ENCODE results near the gene ERP44.
"Not testable (repeated sequence)": the region's sequence is repeated elsewhere in the genome, so short reads cannot be mapped to it uniquely, and the experiment has no call there.

ERP44 gene

DNA sequence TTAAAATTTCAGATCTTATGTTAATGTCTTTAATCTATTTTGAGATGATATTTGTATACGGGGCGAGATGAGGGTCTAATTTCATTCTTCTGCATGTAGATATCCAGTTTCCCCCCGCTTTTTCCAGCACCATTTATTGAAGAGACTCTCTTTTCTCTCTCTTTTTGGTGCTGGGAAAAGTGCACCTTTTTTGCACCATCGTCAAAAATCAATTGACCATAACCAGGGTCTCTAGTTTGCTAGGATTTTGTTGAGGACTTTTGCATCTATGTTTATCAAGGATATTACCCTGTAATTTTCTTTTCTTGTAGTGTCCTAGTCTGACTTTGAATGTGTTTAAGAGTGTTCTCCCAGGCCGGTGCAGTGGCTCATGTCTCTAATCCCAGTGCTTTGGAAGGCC is 99.0 kb downstream of the ERP44 start:
- Histone ChIP-seq H3K4me1 (ENCODE audit: control insufficient read depth in 1 of 2, insufficient read depth in 2 of 2, low read length in 2 of 2) (no peaks in the 10 kb centered on the region), H3K4me3 (ENCODE audit: low read depth in 1 of 2, low read length in 2 of 2) (no peak overlapping the region), H3K27me3 (ENCODE audit: low read depth, low read length) (no peaks in the 10 kb centered on the region), H3K9me3 (ENCODE audit: control insufficient read depth in 1 of 2, low read length in 2 of 2) (peaks cover 0 to 5% of the 10 kb centered on the region in 2 donors), H3K36me3 (ENCODE audit: control insufficient read depth in 1 of 2, insufficient read depth in 2 of 2, low read length in 2 of 2) (peaks cover 11 to 24% of the 10 kb centered on the region in 2 donors), H3K27ac (ENCODE audit: low read length) (no peak overlapping the region)

DNA sequence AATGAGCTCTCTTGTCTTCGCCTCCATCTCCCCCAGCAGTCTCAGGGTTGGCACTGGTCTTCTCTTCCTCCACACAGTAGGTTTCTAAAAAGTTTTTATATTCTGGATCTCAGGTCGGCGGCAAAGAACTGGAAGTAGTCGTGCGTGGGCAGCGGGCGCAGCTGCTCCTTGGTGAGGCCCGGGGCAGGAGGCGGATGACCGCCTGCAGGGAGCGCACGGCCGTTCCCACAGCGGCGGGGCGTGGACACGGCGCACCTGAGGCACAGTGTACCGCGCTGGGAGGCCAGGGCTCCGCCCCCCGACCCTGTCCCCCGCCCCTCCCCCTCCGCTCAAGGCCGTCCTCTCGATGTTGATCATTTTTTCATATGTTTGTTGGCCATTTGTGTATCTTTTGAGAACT is 99.9 kb downstream of the ERP44 start:
- Histone ChIP-seq H3K27me3 (ENCODE audit: low read depth, low read length) (no peaks in the 10 kb centered on the region), H3K9me3 (ENCODE audit: control insufficient read depth in 1 of 2, low read length in 2 of 2) (peaks cover 0 to 11% of the 10 kb centered on the region in 2 donors), H3K36me3 (ENCODE audit: control insufficient read depth in 1 of 2, insufficient read depth in 2 of 2, low read length in 2 of 2) (peaks cover 4 to 20% of the 10 kb centered on the region in 2 donors), H3K4me1 (ENCODE audit: control insufficient read depth in 1 of 2, insufficient read depth in 2 of 2, low read length in 2 of 2) (no peaks in the 10 kb centered on the region), H3K4me3 (ENCODE audit: low read depth in 1 of 2, low read length in 2 of 2) (no peak overlapping the region), H3K27ac (ENCODE audit: low read length) (no peak overlapping the region)

DNA sequence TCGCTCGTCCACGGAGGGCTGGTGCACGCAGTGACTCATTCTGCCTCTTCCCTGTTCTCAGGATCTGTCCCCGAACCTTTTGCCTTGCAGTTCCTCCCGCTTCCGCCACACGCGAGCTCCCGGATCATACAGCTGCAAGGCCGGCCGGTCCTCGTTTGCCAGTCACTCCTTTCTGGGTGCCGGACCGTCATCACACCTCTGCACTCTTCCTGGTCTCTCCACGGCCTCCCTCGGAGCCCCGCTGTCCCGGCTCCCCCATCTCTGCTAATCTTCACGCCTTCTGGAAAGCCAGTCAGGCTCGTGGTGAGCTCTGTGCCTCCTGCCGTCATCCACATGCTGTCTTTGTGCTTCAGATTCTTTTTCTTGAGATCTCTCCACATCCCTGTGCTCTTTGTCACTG is 100.5 kb downstream of the ERP44 start:
- H3K4me3 ChIP-seq (ENCODE audit: low read depth in 1 of 2, low read length in 2 of 2): no peak overlapping the region
- H3K27me3 ChIP-seq (ENCODE audit: low read depth, low read length): no peaks in the 10 kb centered on the region
- no peaks in the 10 kb centered on the region for H3K4me1 ChIP-seq (ENCODE audit: control insufficient read depth in 1 of 2, insufficient read depth in 2 of 2, low read length in 2 of 2)
- H3K36me3 ChIP-seq (ENCODE audit: control insufficient read depth in 1 of 2, insufficient read depth in 2 of 2, low read length in 2 of 2): peaks cover 4 to 14% of the 10 kb centered on the region in 2 donors
- peaks cover 0 to 7% of the 10 kb centered on the region in 2 donors for H3K9me3 ChIP-seq (ENCODE audit: control insufficient read depth in 1 of 2, low read length in 2 of 2)
- H3K27ac ChIP-seq (ENCODE audit: low read length): no peak overlapping the region

DNA sequence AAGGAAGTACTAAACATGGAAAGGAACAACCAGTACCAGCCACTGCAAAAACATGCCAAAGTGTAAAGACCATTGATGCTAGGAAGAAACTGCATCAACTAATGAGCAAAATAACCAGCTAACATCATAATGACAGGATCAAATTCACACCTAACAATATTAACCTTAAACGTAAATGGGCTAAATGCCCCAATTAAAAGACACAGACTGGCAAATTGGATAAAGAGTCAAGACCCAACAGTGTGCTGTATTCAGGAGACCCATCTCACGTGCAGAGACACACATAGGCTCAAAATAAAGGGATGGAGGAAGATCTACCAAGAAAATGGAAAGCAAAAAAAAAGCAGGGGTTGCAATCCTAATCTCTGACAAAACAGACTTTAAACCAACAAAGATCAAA is 108.3 kb downstream of the ERP44 start:
- peaks cover 0 to 19% of the 10 kb centered on the region in 2 donors for H3K9me3 ChIP-seq (ENCODE audit: control insufficient read depth in 1 of 2, low read length in 2 of 2)
- H3K4me3 ChIP-seq (ENCODE audit: low read depth in 1 of 2, low read length in 2 of 2); H3K4me1 ChIP-seq (ENCODE audit: control insufficient read depth in 1 of 2, insufficient read depth in 2 of 2, low read length in 2 of 2); H3K27ac ChIP-seq (ENCODE audit: low read length); H3K27me3 ChIP-seq (ENCODE audit: low read depth, low read length): not testable (repeated sequence)
- H3K36me3 ChIP-seq (ENCODE audit: control insufficient read depth in 1 of 2, insufficient read depth in 2 of 2, low read length in 2 of 2): peaks cover 0 to 21% of the 10 kb centered on the region in 2 donors

DNA sequence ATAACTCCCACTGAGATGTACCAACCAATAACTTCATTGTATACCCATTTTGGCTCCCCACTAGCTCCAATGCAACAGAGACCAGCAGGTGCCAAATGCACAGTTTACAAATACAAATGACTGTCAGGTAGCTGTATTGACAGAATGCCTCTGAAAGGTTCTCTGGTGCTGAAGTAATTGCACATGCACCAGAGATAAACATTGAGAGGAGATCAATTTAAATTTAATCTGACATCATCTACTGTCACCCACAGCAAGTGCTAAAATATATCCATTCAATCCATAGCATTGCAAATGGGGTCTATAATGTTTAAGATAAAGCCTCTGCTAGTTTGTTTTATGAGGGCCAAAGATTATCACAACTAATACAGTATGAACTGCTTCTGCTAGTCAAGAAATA is 112.2 kb downstream of the ERP44 start:
- Histone ChIP-seq H3K4me3 (ENCODE audit: low read depth in 1 of 2, low read length in 2 of 2) (no peak overlapping the region), H3K27me3 (ENCODE audit: low read depth, low read length) (no peaks in the 10 kb centered on the region), H3K27ac (ENCODE audit: low read length) (no peak overlapping the region), H3K36me3 (ENCODE audit: control insufficient read depth in 1 of 2, insufficient read depth in 2 of 2, low read length in 2 of 2) (peaks cover 12 to 24% of the 10 kb centered on the region in 2 donors), H3K9me3 (ENCODE audit: control insufficient read depth in 1 of 2, low read length in 2 of 2) (peaks cover 0 to 9% of the 10 kb centered on the region in 2 donors), H3K4me1 (ENCODE audit: control insufficient read depth in 1 of 2, insufficient read depth in 2 of 2, low read length in 2 of 2) (no peaks in the 10 kb centered on the region)

DNA sequence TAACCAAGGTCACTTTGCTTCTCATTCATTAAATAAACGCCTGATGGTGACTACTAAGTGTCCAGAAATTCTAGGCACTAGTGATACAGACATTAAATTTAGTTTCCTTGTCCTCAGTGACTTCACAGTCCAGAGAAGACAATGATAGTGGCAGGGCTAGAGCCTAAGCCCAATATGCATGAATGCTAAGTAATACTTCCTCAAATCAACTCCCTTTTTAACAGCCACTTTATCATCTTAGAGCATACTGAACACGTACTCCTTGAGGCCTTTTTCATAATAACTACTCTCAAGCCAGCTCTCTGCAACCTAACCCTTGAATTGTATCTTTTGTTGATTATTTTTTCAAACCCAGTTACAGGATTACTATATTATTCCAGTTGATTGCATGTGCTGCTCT is 118.2 kb downstream of the ERP44 start:
- Histone ChIP-seq H3K9me3 (ENCODE audit: control insufficient read depth in 1 of 2, low read length in 2 of 2) (no peaks in the 10 kb centered on the region), H3K36me3 (ENCODE audit: control insufficient read depth in 1 of 2, insufficient read depth in 2 of 2, low read length in 2 of 2) (peaks cover 12 to 20% of the 10 kb centered on the region in 2 donors), H3K27me3 (ENCODE audit: low read depth, low read length) (no peaks in the 10 kb centered on the region), H3K4me3 (ENCODE audit: low read depth in 1 of 2, low read length in 2 of 2) (no peak overlapping the region), H3K27ac (ENCODE audit: low read length) (no peak overlapping the region), H3K4me1 (ENCODE audit: control insufficient read depth in 1 of 2, insufficient read depth in 2 of 2, low read length in 2 of 2) (no peaks in the 10 kb centered on the region)

DNA sequence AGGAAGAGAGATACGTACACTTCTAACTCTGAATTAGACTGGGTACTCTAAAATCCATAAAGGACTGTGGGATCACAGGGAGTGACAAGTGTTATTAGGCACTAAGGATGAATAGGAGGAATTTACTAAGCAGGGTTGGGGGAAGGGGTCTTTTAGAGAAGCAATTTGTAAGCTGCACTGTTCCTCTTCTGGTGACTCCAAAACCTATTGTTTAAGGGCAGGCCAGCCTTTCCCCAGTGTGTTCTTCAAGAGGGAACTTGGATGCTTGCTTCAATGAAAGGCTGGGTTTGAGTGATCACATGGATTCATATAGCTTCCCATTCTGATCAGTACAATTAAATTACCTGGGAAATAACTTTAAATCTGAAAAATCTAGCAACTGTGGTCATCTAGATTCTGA is 120.6 kb downstream of the ERP44 start:
- H3K36me3 ChIP-seq (ENCODE audit: control insufficient read depth in 1 of 2, insufficient read depth in 2 of 2, low read length in 2 of 2): peaks cover 4 to 17% of the 10 kb centered on the region in 2 donors
- H3K4me3 ChIP-seq (ENCODE audit: low read depth in 1 of 2, low read length in 2 of 2): no peak overlapping the region
- H3K27me3 ChIP-seq (ENCODE audit: low read depth, low read length): no peaks in the 10 kb centered on the region
- no peaks in the 10 kb centered on the region for H3K9me3 ChIP-seq (ENCODE audit: control insufficient read depth in 1 of 2, low read length in 2 of 2)
- H3K27ac ChIP-seq (ENCODE audit: low read length): no peak overlapping the region
- no peaks in the 10 kb centered on the region for H3K4me1 ChIP-seq (ENCODE audit: control insufficient read depth in 1 of 2, insufficient read depth in 2 of 2, low read length in 2 of 2)

DNA sequence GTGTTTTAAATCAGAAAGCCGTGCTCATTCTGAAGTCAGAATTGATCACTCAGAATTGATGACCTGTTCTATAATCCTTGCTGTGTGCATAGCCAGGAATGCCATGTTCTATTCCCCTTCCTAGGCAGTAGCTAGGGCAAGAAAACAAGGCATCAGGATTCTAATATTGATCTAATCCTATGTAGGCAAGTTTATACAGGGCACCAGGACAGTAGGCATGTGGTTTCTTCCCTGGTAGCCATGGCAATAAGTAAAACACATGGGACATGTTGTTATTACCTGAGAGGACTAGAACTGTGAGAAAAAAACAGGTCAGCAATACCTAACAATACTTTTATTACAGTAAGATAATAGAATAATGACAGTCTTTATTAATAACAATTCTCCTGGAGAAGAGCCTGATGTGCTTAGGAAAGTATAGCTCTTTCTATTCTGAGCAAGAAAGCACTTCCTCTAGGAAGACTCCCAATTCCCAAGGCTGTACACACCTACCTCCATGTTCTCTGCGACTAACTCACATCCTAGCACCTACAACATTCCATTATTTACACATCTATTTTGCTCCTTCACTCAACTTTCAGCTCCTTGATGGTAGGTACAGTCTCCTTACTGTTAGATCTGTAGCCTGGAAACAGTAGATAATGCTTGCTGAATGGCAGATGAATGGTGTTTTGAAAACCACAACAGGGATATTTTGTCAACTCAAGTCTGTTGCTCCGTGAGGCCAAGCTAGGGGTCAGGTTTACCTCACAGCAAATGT is 121.6 kb downstream of the ERP44 start:
- Histone ChIP-seq H3K27ac (ENCODE audit: low read length) (no peak overlapping the region), H3K4me3 (ENCODE audit: low read depth in 1 of 2, low read length in 2 of 2) (no peak overlapping the region), H3K36me3 (ENCODE audit: control insufficient read depth in 1 of 2, insufficient read depth in 2 of 2, low read length in 2 of 2) (peaks cover 0 to 12% of the 10 kb centered on the region in 2 donors), H3K9me3 (ENCODE audit: control insufficient read depth in 1 of 2, low read length in 2 of 2) (no peaks in the 10 kb centered on the region), H3K27me3 (ENCODE audit: low read depth, low read length) (no peaks in the 10 kb centered on the region), H3K4me1 (ENCODE audit: control insufficient read depth in 1 of 2, insufficient read depth in 2 of 2, low read length in 2 of 2) (no peaks in the 10 kb centered on the region)

DNA sequence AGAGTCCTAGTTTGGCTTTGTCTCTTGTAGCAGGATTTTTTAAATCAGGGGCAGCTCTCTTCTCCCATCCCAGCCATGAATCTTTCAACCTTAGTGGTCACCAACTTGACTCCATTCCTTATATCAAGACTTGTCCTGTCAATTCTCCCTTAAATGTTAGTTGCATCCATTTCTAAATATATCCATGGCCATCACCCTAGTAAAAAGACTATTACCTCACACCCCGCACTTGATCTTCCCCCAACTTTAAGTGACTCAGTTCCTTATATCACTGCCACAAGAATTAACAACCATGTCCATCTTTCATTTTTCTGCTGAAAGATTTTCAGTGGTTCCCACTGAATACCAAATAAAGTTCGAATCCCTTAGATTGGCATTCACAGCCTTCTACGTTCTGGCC is 125.3 kb downstream of the ERP44 start:
- Histone ChIP-seq H3K27ac (ENCODE audit: low read length) (no peak overlapping the region), H3K9me3 (ENCODE audit: control insufficient read depth in 1 of 2, low read length in 2 of 2) (no peaks in the 10 kb centered on the region), H3K4me1 (ENCODE audit: control insufficient read depth in 1 of 2, insufficient read depth in 2 of 2, low read length in 2 of 2) (no peaks in the 10 kb centered on the region), H3K36me3 (ENCODE audit: control insufficient read depth in 1 of 2, insufficient read depth in 2 of 2, low read length in 2 of 2) (peaks cover 15 to 21% of the 10 kb centered on the region in 2 donors), H3K27me3 (ENCODE audit: low read depth, low read length) (no peaks in the 10 kb centered on the region), H3K4me3 (ENCODE audit: low read depth in 1 of 2, low read length in 2 of 2) (no peak overlapping the region)

DNA sequence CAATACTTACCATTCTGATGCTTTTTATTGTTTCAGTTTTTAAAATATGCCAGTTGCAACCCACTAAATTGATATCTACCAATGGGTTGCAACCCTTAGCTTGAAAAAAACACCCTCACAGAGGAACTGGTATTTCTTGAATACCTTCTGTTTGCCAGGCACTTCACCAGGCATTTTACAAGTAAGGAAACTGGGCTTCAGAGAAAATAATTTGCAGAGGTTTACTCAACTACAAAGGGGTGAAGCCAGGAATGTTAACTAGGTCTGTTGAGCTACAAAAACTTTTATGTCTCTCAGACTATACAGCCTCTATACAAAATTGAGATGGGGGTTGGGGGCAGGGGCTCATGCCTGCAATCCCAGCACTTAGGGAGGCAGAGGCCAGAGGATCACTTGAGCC is 127.4 kb downstream of the ERP44 start:
- H3K4me3 ChIP-seq (ENCODE audit: low read depth in 1 of 2, low read length in 2 of 2): no peak overlapping the region
- no peaks in the 10 kb centered on the region for H3K9me3 ChIP-seq (ENCODE audit: control insufficient read depth in 1 of 2, low read length in 2 of 2)
- H3K36me3 ChIP-seq (ENCODE audit: control insufficient read depth in 1 of 2, insufficient read depth in 2 of 2, low read length in 2 of 2): peaks cover 26 to 27% of the 10 kb centered on the region in 2 donors
- no peak overlapping the region for H3K27ac ChIP-seq (ENCODE audit: low read length)
- no peaks in the 10 kb centered on the region for H3K27me3 ChIP-seq (ENCODE audit: low read depth, low read length)
- H3K4me1 ChIP-seq (ENCODE audit: control insufficient read depth in 1 of 2, insufficient read depth in 2 of 2, low read length in 2 of 2): no peaks in the 10 kb centered on the region

DNA sequence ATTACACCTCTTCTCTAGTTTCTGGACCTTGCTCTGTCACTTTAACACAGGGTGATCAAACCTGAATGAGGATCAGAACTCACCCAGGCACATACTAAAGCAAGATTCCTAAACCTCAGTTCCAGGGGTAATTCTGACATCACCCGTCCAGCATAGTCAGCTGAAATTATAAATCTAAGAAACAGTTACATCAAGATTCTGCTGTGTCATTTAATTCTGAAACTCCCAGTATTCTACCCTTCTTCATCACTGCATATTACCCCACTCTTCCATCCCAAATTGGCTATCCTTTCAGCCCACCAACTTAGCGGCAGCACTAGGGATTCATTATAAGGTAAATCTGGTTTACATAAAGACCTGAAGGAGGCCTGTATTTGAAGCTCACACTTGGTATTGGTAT is 128.3 kb downstream of the ERP44 start:
- no peaks in the 10 kb centered on the region for H3K9me3 ChIP-seq (ENCODE audit: control insufficient read depth in 1 of 2, low read length in 2 of 2)
- no peaks in the 10 kb centered on the region for H3K27me3 ChIP-seq (ENCODE audit: low read depth, low read length)
- H3K4me1 ChIP-seq (ENCODE audit: control insufficient read depth in 1 of 2, insufficient read depth in 2 of 2, low read length in 2 of 2): no peaks in the 10 kb centered on the region
- no peak overlapping the region for H3K27ac ChIP-seq (ENCODE audit: low read length)
- no peak overlapping the region for H3K4me3 ChIP-seq (ENCODE audit: low read depth in 1 of 2, low read length in 2 of 2)
- peaks cover 26 to 27% of the 10 kb centered on the region in 2 donors for H3K36me3 ChIP-seq (ENCODE audit: control insufficient read depth in 1 of 2, insufficient read depth in 2 of 2, low read length in 2 of 2)

DNA sequence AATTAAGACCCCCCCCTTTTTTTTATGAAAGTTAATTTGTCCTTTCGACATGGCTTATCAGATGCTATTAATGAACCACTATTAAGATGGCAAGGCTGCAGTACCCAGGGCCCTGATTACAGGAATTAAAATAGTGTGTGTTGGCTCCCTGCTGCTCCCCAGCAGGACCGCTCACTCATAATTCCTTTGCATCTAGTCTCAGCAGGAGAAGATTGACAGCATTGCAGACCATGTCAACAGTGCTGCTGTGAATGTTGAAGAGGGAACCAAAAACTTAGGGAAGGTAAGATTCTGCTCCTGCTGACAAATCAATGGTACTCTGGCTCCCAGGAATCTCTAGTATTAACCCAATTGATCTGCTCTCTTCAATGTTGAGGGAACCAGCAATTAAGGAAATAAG is 131.3 kb downstream of the ERP44 start:
- peaks cover 26 to 27% of the 10 kb centered on the region in 2 donors for H3K36me3 ChIP-seq (ENCODE audit: control insufficient read depth in 1 of 2, insufficient read depth in 2 of 2, low read length in 2 of 2)
- no peaks in the 10 kb centered on the region for H3K27me3 ChIP-seq (ENCODE audit: low read depth, low read length)
- no peak overlapping the region for H3K4me3 ChIP-seq (ENCODE audit: low read depth in 1 of 2, low read length in 2 of 2)
- no peaks in the 10 kb centered on the region for H3K9me3 ChIP-seq (ENCODE audit: control insufficient read depth in 1 of 2, low read length in 2 of 2)
- no peak overlapping the region for H3K27ac ChIP-seq (ENCODE audit: low read length)
- H3K4me1 ChIP-seq (ENCODE audit: control insufficient read depth in 1 of 2, insufficient read depth in 2 of 2, low read length in 2 of 2): no peaks in the 10 kb centered on the region
